Body of pancreas (tissue), 4 donors: Measurements from ENCODE around the gene AJUBA. TPM values are rescaled to one million over a fixed set of nuclear protein-coding genes. Genes with fewer than 3 reads are reported as not detected.
"Not testable (repeated sequence)": the region's sequence is repeated elsewhere in the genome, so short reads cannot be mapped to it uniquely, and the experiment has no call there.

Source experiments
- ATAC-seq: fragments of 150-250 bp; one replicate; pipeline ENCODE4 v1.9.1; 2016
- DNase-seq, 4 donors: peaks; one replicate each; pipeline ENCODE4 v3.0.0-alpha.2; 2019
- H3K27ac ChIP-seq, 4 donors: fragments of 200-600 bp; sonication (generic); 1 replicate in 3 of 4; 2 replicates in 1 of 4; pipeline versions ENCODE4 v1.5.1 to v1.6.1; 2016 to 2019; ENCODE audit warnings: mild to moderate bottlenecking in 1 of 4, mixed read lengths in 1 of 4, moderate library complexity in 1 of 4
- H3K27me3 ChIP-seq, 2 donors: fragments of 200-600 bp; sonication (generic); one replicate each; pipeline ENCODE4 v1.6.0; 2016; ENCODE audit warnings: mild to moderate bottlenecking in 1 of 2
- H3K36me3 ChIP-seq, 2 donors: fragments of 200-600 bp; sonication (generic); replicated peaks in 1 of 2; 2 replicates each; pipeline ENCODE4 v1.5.1; 2016; ENCODE audit warnings: low read depth in 2 of 2; ENCODE audit not compliant: insufficient read depth in 1 of 2
- H3K4me1 ChIP-seq: fragments of 200-600 bp; sonication (generic); one replicate; pipeline ENCODE4 v1.6.0; 2016
- H3K4me3 ChIP-seq, 2 donors: fragments of 200-600 bp; sonication (generic); 1 replicate in 1 of 2; 2 replicates in 1 of 2; pipeline ENCODE4 v1.5.1; 2016 to 2019
- H3K9me3 ChIP-seq, 3 donors: fragments of 200-600 bp; sonication (generic); 1 replicate in 2 of 3; 2 replicates in 1 of 3; pipeline ENCODE4 v1.5.1; 2016
- POLR2A ChIP-seq, 3 donors: fragments of 450-650 bp; IDR thresholded peaks; one replicate each; pipeline ENCODE4 v1.6.1; 2016; ENCODE audit warnings: antibody characterized with exemption in 3 of 3, mild to moderate bottlenecking in 2 of 3
- WGBS, 2 donors: methylation state at CpG; one replicate each; pipeline ENCODE4 v1.1.5; 2017; 5-methylcytosine and 5-hydroxymethylcytosine counted together
- intact Hi-C: fragments of 100-400 bp; cut with DNase I; formaldehyde crosslinking; loops from one replicate; pipeline ENCODE4 v1.15.1; 2023
- total RNA-seq, 2 donors: library from RNA; depleted of rRNA; stranded (reverse); fragments of >200 nt; gene quantifications; one replicate each; pipeline ENCODE4 v1.1.0, GENCODE V29; 2016
- TF ChIP-seq, protein P1 (sequence below), 7 experiments: fragments of 450-650 bp in 4 of 7; fragments of 200-600 bp in 3 of 7; sonication (generic) in 3 of 7; IDR thresholded peaks; one replicate each; pipeline ENCODE4 v1.5.1; 2016 to 2019; ENCODE audit warnings: antibody characterized with exemption in 7 of 7

AJUBA gene
- total RNA-seq, 2 donors from 2014 or later: 15.8 to 19.5 TPM

DNA sequence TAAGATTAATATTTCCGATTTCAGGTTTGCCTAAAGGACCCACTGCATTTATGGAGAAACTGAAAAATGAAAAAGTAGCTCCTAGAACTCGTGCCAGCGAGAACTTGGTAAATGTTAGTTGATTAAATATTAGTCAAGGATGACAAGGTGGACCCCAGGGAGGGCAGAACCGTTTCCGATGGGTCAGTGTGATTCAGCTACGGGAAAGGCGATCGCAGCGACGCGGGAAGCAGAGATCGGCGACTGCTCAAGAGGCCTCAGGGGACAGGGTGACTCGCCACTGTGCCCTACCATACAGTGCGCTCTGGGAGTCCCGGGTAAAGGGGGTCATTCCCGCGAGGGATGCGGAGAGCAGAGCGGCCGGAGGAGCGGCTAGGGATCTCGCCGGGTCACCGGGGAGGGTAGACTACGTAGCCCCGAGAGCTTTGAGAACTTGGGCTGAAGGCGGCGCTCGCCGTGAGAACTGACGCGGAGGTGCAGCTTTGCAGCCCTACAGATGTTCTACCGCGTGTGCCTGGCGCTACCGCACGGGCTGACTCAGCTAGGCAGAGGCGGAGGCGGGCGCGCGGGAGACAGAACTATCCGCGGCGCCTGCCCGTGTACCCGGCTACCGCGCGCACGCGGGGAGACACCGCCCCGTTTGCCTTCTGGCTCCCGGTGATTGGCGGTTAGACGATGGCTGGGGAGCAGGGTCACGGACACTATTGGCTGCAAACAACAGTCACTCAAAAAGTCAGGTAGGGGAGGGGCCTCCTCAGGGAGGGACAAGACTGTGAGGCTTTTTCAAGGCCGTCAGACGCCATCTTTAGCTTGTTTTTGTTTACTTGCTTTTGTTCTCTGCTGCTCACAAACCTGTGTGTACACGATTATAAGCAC lies 24.4 kb upstream of the AJUBA start:
- TF ChIP-seq, protein P1, sequence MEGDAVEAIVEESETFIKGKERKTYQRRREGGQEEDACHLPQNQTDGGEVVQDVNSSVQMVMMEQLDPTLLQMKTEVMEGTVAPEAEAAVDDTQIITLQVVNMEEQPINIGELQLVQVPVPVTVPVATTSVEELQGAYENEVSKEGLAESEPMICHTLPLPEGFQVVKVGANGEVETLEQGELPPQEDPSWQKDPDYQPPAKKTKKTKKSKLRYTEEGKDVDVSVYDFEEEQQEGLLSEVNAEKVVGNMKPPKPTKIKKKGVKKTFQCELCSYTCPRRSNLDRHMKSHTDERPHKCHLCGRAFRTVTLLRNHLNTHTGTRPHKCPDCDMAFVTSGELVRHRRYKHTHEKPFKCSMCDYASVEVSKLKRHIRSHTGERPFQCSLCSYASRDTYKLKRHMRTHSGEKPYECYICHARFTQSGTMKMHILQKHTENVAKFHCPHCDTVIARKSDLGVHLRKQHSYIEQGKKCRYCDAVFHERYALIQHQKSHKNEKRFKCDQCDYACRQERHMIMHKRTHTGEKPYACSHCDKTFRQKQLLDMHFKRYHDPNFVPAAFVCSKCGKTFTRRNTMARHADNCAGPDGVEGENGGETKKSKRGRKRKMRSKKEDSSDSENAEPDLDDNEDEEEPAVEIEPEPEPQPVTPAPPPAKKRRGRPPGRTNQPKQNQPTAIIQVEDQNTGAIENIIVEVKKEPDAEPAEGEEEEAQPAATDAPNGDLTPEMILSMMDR (IDR thresholded peaks at IDR 0.05): peak in 4 of 7 experiments; percentile 28 to 43 (median 31)
- peak; percentile 72 to 94 (median 92) for TF ChIP-seq POLR2A (IDR thresholded peaks at IDR 0.05)
- no peaks in the 10 kb centered on the region for H3K36me3 ChIP-seq
- peaks cover 18% of the 10 kb centered on the region for H3K4me1 ChIP-seq
- ATAC-seq (peak; percentile 97), DNase-seq (peak; percentile 96 to 98 (median 96))
- H3K27me3 ChIP-seq: no peaks in the 10 kb centered on the region
- intact Hi-C loops: no loop called here
- H3K9me3 ChIP-seq: no peaks in the 10 kb centered on the region
- WGBS, 2 donors: 1% methylated on average over 34 to 59 of the region's 62 CpGs
- peak overlapping the region; percentile 79 to 97 (median 94) for H3K27ac ChIP-seq
- H3K4me3 ChIP-seq: peak overlapping the region; percentile 29 to 33

DNA sequence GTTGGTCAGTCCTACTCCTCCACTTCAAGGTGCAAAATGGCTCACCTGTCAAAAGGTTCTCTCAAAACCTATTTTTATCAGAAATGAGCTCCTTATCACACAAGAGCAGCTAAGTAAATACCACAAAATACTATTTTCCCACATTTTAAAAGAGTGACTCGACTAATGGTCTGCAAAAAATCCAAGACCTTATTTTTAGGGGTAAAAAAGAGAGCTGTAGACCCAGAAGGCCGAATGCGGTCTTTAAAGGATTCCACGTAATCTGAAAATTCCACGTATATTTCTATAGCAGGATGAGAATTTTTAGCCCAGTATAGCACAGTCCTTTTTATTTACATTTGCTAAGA lies 23.8 kb upstream of the AJUBA start:
- no peak overlapping the region for H3K4me3 ChIP-seq
- TF ChIP-seq POLR2A (IDR thresholded peaks at IDR 0.05): no peak
- TF ChIP-seq, protein P1 (IDR thresholded peaks at IDR 0.05): no peak
- no peaks in the 10 kb centered on the region for H3K36me3 ChIP-seq
- H3K4me1 ChIP-seq: peaks cover 18% of the 10 kb centered on the region
- H3K9me3 ChIP-seq: no peaks in the 10 kb centered on the region
- H3K27me3 ChIP-seq: no peaks in the 10 kb centered on the region
- intact Hi-C loops: no loop called here
- ATAC-seq (no peak), DNase-seq (no peak)
- 16 to 26% methylated on average over 5 of the region's 5 CpGs for WGBS, 2 donors
- H3K27ac ChIP-seq: peak overlapping the region; percentile 79 to 97 (median 94)

DNA sequence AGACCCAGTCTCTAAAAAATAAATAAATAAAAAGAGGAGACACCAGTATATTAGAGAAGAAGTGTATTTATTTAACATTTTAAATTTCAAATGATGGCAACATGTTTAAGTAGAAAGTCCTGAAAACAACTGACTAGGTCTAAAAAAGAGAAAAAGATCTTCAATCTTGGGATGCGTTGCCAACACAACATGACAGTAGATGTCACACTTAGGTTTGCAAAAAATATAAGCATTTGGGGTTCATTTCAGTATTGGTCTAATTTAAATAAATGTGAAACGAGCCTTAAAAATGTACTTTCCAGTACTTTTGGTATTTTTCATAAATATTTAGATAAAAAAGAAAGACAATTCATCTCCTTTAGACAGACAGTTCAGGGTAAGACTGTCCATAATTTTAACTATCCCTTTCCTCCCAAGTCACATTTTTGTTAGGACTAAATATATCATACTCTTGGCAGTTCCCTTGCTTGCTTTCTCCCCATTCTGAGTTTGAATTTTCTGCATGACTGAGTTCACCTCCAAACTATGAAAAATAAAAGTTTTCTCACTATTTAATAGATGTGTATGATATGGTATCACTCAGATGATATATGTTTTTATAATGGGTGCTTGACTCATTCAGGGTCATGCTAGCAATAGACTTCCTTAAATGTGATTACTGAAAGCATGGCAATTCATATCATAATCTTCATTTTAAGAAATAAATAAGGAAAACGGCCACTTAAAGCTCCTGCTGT lies 23.3 kb upstream of the AJUBA start:
- Histone ChIP-seq H3K4me1 (peaks cover 18% of the 10 kb centered on the region), H3K9me3 (no peaks in the 10 kb centered on the region), H3K27me3 (no peaks in the 10 kb centered on the region), H3K4me3 (no peak overlapping the region), H3K27ac (peak overlapping the region; percentile 79 to 97 (median 94)), H3K36me3 (no peaks in the 10 kb centered on the region)
- no peak for DNase-seq
- no peak for ATAC-seq
- WGBS, 2 donors: 63 to 67% methylated on average over 3 of the region's 3 CpGs
- TF ChIP-seq POLR2A (IDR thresholded peaks at IDR 0.05): no peak
- TF ChIP-seq, protein P1 (IDR thresholded peaks at IDR 0.05): no peak
- intact Hi-C loops: no loop called here

DNA sequence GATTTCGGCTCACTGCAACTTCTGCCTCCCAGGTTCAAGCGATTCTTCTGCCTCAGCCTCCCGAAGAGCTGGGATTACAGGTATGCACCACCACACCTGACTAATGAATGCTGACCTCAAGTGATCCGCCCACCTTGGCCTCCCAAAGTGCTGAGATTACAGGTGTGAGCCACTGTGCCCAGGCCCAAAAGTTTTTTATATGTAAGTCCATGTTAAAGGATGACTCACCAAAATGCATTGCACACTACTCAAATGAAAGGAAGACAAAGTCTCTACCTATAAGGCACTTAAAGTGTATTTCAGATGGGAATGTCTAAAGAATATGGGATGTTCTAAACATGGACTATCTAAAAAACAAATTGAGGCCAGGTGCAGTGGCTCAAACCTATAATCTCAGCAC lies 21.9 kb upstream of the AJUBA start:
- H3K9me3 ChIP-seq, intact Hi-C loops, H3K27me3 ChIP-seq, H3K36me3 ChIP-seq, DNase-seq, ATAC-seq, H3K27ac ChIP-seq, H3K4me3 ChIP-seq: not testable (repeated sequence)
- peaks cover 14% of the 10 kb centered on the region for H3K4me1 ChIP-seq
- WGBS, 2 donors: 95 to 100% methylated on average over 3 to 4 of the region's 4 CpGs

DNA sequence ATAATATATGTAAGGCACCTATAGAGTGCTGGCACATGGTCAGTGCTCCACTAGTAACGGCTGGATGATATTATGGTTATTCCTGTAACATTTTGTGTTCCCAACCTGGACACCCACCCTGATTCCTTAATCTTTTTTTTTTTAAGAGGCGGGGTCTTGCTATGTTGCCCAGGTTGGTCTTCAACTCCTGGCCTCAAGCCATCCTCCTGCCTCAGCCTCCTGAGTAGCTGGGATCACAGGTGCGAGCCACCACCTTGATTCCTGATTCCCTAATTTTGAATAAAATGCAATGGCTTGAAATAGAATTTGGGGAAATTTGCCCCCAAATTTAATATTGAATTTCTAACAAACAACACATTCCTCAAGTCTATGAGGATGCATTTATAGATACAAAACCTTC lies 20.2 kb upstream of the AJUBA start:
- ATAC-seq (no peak), DNase-seq (no peak)
- no peaks in the 10 kb centered on the region for H3K27me3 ChIP-seq
- intact Hi-C loops: no loop called here
- no peak overlapping the region for H3K4me3 ChIP-seq
- H3K36me3 ChIP-seq: no peaks in the 10 kb centered on the region
- peaks cover 13% of the 10 kb centered on the region for H3K4me1 ChIP-seq
- WGBS, 2 donors: 77 to 98% methylated on average over 3 of the region's 3 CpGs
- TF ChIP-seq, protein P1 (IDR thresholded peaks at IDR 0.05): no peak
- TF ChIP-seq POLR2A (IDR thresholded peaks at IDR 0.05): no peak
- H3K27ac ChIP-seq: no peak overlapping the region
- H3K9me3 ChIP-seq: no peaks in the 10 kb centered on the region
